ENCODE measurements around the gene KMO.

The KMO gene

GRCh38 chr1:241518476-241519307 lies 13.5 kb upstream of the KMO start:
- H3K36me3 ChIP-seq (ENCODE audit: low read depth) = peaks cover 26% of the 10 kb centered on the region
- peak overlapping the region; percentile 91 for H3K4me3 ChIP-seq (ENCODE audit: severe bottlenecking)
- H3K27me3 ChIP-seq (ENCODE audit: insufficient read depth, poor library complexity, severe bottlenecking) = no peaks in the 10 kb centered on the region
- no peaks in the 10 kb centered on the region for H3K9me3 ChIP-seq (ENCODE audit: severe bottlenecking)
- DNase-seq (ENCODE audit: low spot score) = peak; percentile 29
- ATAC-seq (ENCODE audit: low read depth) = peak; percentile 37
- H3K27ac ChIP-seq (ENCODE audit: poor library complexity, severe bottlenecking) = peak overlapping the region; percentile 63
- H3K4me1 ChIP-seq (ENCODE audit: insufficient read depth, poor library complexity, severe bottlenecking) = no peaks in the 10 kb centered on the region
- no peak for TF ChIP-seq CTCF (IDR thresholded peaks at IDR 0.05; ENCODE audit: poor library complexity, severe bottlenecking)

- H3K4me1 ChIP-seq (ENCODE audit: insufficient read depth, poor library complexity, severe bottlenecking) = no peaks in the 10 kb centered on the region
- no peaks in the 10 kb centered on the region for H3K27me3 ChIP-seq (ENCODE audit: insufficient read depth, poor library complexity, severe bottlenecking)
- peak; percentile 88 for DNase-seq (ENCODE audit: low spot score)
- TF ChIP-seq CTCF (IDR thresholded peaks at IDR 0.05; ENCODE audit: poor library complexity, severe bottlenecking) = no peak
- H3K27ac ChIP-seq (ENCODE audit: poor library complexity, severe bottlenecking) = peak within 1 kb of the TSS; percentile 63
- peak; percentile 94 for ATAC-seq (ENCODE audit: low read depth)
- H3K4me3 ChIP-seq (ENCODE audit: severe bottlenecking) = peak within 1 kb of the TSS; percentile 91
- peaks cover 18% of the 10 kb centered on the region for H3K36me3 ChIP-seq (ENCODE audit: low read depth)
- no peaks in the 10 kb centered on the region for H3K9me3 ChIP-seq (ENCODE audit: severe bottlenecking)
These were observed 12.7 kb upstream of the KMO start, which contains the start of gene FH for GRCh38 chr1:241519308-241520079. Gene FH (minus strand): TSS chr1:241519755. CDS start chr1:241519722, 33 bp downstream.

- Histone ChIP-seq H3K4me3 (ENCODE audit: severe bottlenecking) (peak overlapping the region; percentile 91), H3K4me1 (ENCODE audit: insufficient read depth, poor library complexity, severe bottlenecking) (no peaks in the 10 kb centered on the region), H3K36me3 (ENCODE audit: low read depth) (peaks cover 14% of the 10 kb centered on the region), H3K9me3 (ENCODE audit: severe bottlenecking) (no peaks in the 10 kb centered on the region), H3K27me3 (ENCODE audit: insufficient read depth, poor library complexity, severe bottlenecking) (no peaks in the 10 kb centered on the region), H3K27ac (ENCODE audit: poor library complexity, severe bottlenecking) (peak overlapping the region; percentile 63)
- TF ChIP-seq CTCF (IDR thresholded peaks at IDR 0.05; ENCODE audit: poor library complexity, severe bottlenecking) = no peak
- DNase-seq (ENCODE audit: low spot score) (no peak), ATAC-seq (ENCODE audit: low read depth) (no peak)
These were observed 12.1 kb upstream of the KMO start for GRCh38 chr1:241520080-241520465.

DNA sequence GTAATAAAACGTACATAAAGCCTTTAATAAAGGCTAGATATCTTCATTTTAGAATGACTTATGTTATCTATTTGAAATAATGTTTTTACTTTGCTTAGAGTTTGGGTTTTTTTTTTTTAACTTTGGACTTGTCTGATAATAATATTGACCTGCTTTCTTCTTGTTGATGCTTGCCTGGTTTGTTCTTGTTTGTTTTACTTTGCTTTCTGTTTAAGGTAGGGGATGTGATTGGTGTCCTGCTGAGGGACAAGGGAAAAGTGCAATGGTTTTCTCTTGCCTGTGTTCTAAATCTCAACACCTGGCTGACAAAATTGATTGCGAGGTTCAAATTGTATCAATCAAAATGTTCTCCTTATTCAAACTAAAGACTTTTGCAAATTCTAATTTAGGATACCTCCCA lies 10.5 kb upstream of the KMO start:
- Histone ChIP-seq H3K36me3 (ENCODE audit: low read depth) (no peaks in the 10 kb centered on the region), H3K4me1 (ENCODE audit: insufficient read depth, poor library complexity, severe bottlenecking) (no peaks in the 10 kb centered on the region), H3K9me3 (ENCODE audit: severe bottlenecking) (no peaks in the 10 kb centered on the region), H3K4me3 (ENCODE audit: severe bottlenecking) (no peak overlapping the region), H3K27ac (ENCODE audit: poor library complexity, severe bottlenecking) (no peak overlapping the region), H3K27me3 (ENCODE audit: insufficient read depth, poor library complexity, severe bottlenecking) (no peaks in the 10 kb centered on the region)
- no peak for DNase-seq (ENCODE audit: low spot score)
- no peak for ATAC-seq (ENCODE audit: low read depth)
- no peak for TF ChIP-seq CTCF (IDR thresholded peaks at IDR 0.05; ENCODE audit: poor library complexity, severe bottlenecking)
